Osteocyte (in vitro differentiated cells): ENCODE results near the gene ARL13A. TPM values are rescaled to one million over a fixed set of nuclear protein-coding genes. Genes with fewer than 3 reads are reported as not detected.

ENCODE experiments used
- DNase-seq: peaks from one replicate; pipeline ENCODE4 v3.0.0; 2021; ENCODE audit warnings: mixed read lengths; ENCODE audit not compliant: unreplicated experiment; ENCODE audit errors: extremely low spot score
- H3K27ac Mint-ChIP-seq: one replicate; pipeline ENCODE4 v1.8.0; 2021; ENCODE audit warnings: mild to moderate bottlenecking, mixed read lengths; ENCODE audit not compliant: unreplicated experiment
- H3K27me3 Mint-ChIP-seq: one replicate; pipeline ENCODE4 v1.8.0; 2021; ENCODE audit warnings: mixed read lengths; ENCODE audit not compliant: unreplicated experiment
- H3K36me3 Mint-ChIP-seq: one replicate; pipeline ENCODE4 v1.8.0; 2021; ENCODE audit warnings: mixed read lengths; ENCODE audit not compliant: unreplicated experiment
- H3K4me1 Mint-ChIP-seq: one replicate; pipeline ENCODE4 v1.8.0; 2021; ENCODE audit warnings: mixed read lengths; ENCODE audit not compliant: unreplicated experiment
- H3K4me3 Mint-ChIP-seq: one replicate; pipeline ENCODE4 v1.8.0; 2021; ENCODE audit warnings: mild to moderate bottlenecking, moderate library complexity, mixed read lengths; ENCODE audit not compliant: unreplicated experiment
- H3K9me3 Mint-ChIP-seq: one replicate; pipeline ENCODE4 v1.8.0; 2021; ENCODE audit warnings: mixed read lengths; ENCODE audit not compliant: unreplicated experiment
- total RNA-seq: library from RNA; stranded (reverse); gene quantifications from 2 replicates; pipeline ENCODE4 v1.2.1, GENCODE V29; 2021
- TF ChIP-seq, protein P1 (sequence below): fragments of 200-600 bp; sonication (generic); IDR thresholded peaks from 2 replicates; pipeline ENCODE4 v1.5.0; 2021; ENCODE audit warnings: antibody characterized with exemption, mild to moderate bottlenecking, moderate library complexity

The ARL13A gene
- total RNA-seq, 1 donor from 2014 or later: not detected

DNA sequence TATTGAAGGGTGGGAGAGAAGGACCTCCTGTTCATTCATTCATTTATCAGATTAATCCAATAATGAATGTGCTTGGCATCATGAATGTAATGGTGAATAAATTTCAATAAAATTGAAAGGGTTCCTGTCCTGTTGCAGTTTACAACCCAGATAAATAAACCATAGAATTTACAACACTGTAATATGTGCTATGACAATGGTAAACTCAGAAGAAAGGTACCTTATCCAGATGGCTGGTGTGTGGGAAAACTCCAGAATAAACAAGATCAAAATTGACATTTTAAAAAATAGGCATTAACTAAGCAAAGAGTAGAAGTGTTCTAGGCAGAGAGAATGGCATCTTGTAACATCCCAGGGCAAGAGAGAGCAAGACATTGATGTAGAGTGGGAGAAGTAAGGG, 15.3 kb downstream of the ARL13A start:
- DNase-seq: no peak
- no peaks in the 10 kb centered on the region for H3K27me3 Mint-ChIP-seq
- TF ChIP-seq, protein P1, sequence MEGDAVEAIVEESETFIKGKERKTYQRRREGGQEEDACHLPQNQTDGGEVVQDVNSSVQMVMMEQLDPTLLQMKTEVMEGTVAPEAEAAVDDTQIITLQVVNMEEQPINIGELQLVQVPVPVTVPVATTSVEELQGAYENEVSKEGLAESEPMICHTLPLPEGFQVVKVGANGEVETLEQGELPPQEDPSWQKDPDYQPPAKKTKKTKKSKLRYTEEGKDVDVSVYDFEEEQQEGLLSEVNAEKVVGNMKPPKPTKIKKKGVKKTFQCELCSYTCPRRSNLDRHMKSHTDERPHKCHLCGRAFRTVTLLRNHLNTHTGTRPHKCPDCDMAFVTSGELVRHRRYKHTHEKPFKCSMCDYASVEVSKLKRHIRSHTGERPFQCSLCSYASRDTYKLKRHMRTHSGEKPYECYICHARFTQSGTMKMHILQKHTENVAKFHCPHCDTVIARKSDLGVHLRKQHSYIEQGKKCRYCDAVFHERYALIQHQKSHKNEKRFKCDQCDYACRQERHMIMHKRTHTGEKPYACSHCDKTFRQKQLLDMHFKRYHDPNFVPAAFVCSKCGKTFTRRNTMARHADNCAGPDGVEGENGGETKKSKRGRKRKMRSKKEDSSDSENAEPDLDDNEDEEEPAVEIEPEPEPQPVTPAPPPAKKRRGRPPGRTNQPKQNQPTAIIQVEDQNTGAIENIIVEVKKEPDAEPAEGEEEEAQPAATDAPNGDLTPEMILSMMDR: no peak
- H3K27ac Mint-ChIP-seq: no peak overlapping the region
- peaks cover 15% of the 10 kb centered on the region for H3K4me1 Mint-ChIP-seq
- H3K4me3 Mint-ChIP-seq: no peak overlapping the region
- H3K36me3 Mint-ChIP-seq: no peaks in the 10 kb centered on the region
- H3K9me3 Mint-ChIP-seq: peaks cover 10% of the 10 kb centered on the region

- H3K4me1 Mint-ChIP-seq: no peaks in the 10 kb centered on the region
- TF ChIP-seq, protein P1: no peak
- no peak overlapping the region for H3K27ac Mint-ChIP-seq
- no peak overlapping the region for H3K4me3 Mint-ChIP-seq
- no peak for DNase-seq
- no peaks in the 10 kb centered on the region for H3K27me3 Mint-ChIP-seq
- H3K36me3 Mint-ChIP-seq: peaks cover 5% of the 10 kb centered on the region
- H3K9me3 Mint-ChIP-seq: peaks cover 15% of the 10 kb centered on the region
Observed at GRCh38 chrX:100990139-100990538, 20.6 kb downstream of the ARL13A start.

DNA sequence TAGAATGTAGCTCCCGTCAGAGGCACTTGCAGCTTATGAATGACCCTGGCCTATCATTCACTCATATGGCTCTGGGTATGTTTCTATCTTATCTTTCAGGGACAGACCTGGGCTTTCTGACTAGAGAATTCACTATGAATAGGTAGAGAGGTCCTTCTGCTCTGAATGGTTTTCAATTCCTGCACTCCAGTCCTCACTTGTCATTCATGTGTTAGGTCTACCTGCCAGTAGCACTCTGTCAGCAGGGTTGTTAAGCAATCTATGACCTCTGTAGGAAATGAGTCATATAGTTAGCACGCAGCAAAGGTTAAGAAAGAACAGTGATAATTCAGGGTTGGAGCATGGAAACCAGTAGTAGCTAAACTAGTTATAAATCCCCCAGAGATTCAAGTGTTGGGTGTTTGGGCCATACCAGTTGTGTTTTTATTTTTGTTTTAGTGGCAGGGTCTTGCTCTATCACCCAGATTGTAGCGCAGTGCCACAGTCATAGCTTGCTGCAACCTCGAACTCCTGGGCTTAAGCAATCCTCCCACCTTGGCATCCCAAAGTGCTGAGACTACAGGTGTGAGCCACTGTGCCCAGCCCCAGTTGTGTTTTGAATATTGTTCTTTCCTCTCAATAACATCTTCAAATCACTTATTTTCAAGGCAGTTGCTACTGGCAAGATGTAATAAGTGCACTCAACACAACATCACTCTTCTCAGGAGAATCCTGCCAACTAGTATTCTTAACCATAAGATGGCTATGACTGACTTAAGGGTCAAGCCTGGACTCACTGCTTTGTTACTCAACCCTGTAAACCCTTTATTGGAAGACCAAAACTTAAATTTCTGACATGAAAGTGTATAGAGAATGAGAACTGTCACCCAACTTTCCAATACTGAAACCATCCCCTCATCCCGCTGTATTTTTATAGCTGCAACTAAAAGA, 25.1 kb downstream of the ARL13A start:
- peaks cover 18% of the 10 kb centered on the region for H3K9me3 Mint-ChIP-seq
- no peaks in the 10 kb centered on the region for H3K27me3 Mint-ChIP-seq
- DNase-seq: no peak
- H3K27ac Mint-ChIP-seq: no peak overlapping the region
- peaks cover 8% of the 10 kb centered on the region for H3K36me3 Mint-ChIP-seq
- no peak overlapping the region for H3K4me3 Mint-ChIP-seq
- TF ChIP-seq, protein P1: no peak
- H3K4me1 Mint-ChIP-seq: no peaks in the 10 kb centered on the region

- Mint-ChIP-seq H3K9me3 (peaks cover 18% of the 10 kb centered on the region), H3K36me3 (peaks cover 8% of the 10 kb centered on the region), H3K27ac (no peak overlapping the region), H3K4me3 (no peak overlapping the region), H3K27me3 (no peaks in the 10 kb centered on the region), H3K4me1 (no peaks in the 10 kb centered on the region)
- no peak for DNase-seq
- TF ChIP-seq, protein P1: no peak
Observed at GRCh38 chrX:100995469-100995868, 26.0 kb downstream of the ARL13A start.

DNA sequence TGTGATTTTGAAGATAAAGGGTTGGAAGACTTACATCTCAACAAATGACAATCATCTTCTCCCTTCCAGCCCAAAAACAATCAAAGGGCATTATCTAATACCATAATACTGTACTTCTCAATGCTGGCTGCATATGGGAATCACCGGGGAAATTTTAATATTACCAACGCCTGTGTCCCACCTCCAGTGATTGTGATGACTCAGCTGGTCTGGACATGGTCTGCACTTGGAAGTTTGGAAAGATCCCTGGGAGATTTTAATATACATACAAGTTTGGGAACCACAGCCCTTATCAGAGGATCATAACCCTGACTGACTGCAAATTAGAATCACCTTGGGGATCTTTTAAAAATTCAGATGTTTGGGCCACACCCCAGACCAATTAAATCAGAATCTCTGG, 29.9 kb downstream of the ARL13A start:
- H3K4me3 Mint-ChIP-seq: no peak overlapping the region
- H3K9me3 Mint-ChIP-seq: peaks cover 13% of the 10 kb centered on the region
- H3K27me3 Mint-ChIP-seq: no peaks in the 10 kb centered on the region
- no peak overlapping the region for H3K27ac Mint-ChIP-seq
- DNase-seq: no peak
- TF ChIP-seq, protein P1: no peak
- peaks cover 5% of the 10 kb centered on the region for H3K36me3 Mint-ChIP-seq
- no peaks in the 10 kb centered on the region for H3K4me1 Mint-ChIP-seq
